Measurements from ENCODE around the gene SLC12A2. TPM values are rescaled to one million over a fixed set of nuclear protein-coding genes. Genes with fewer than 3 reads are reported as not detected.

Gene SLC12A2
- polyA plus RNA-seq, 1 donor (not counting 4 experiments of a cell fraction or from before 2014, with no cell fraction given), result 15.5 TPM

DNA sequence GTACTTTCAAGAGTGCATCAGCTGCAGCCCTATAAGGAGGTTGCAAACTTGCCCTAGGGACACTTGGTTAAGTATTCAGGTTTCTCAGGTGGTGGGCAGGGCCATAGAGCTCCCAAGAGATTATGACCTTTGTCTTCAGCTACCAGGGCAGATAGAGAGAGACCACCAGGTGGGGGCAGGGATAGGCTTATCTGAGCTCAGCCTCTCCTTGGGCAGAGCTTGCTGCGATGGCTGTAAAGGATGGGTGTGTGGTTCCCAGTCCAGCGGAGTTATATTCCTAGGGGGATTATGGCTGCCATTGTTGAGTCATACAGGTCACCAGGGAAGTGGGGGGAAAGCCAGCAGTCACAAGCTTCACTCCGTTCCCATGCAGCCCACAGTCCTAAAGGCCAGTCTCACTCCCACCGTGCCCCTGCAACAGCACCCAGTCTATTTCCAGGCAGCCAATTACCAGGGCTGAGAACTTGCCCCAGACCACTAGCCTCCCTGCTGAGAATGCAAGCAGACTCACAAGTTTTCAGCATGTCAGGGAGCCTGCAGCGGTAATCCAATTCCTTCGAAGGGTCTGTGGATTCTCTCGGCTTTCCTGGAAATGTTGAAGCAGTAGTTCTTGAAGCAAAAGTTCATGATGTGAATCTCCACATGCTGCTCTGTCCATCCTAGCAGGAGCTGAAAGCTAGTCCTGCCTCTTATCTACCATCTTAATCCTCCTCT is 151.5 kb downstream of the SLC12A2 start:
- Histone ChIP-seq H3K4me2 (ENCODE audit: control insufficient read depth, extremely low read depth, insufficient read depth, low read depth, low read length) (no peak overlapping the region), H3K27me3 (ENCODE audit: control insufficient read depth, extremely low read depth, insufficient read depth, low read length) (no peaks in the 10 kb centered on the region), H3K9me3 (ENCODE audit: control insufficient read depth, low read depth, low read length) (no peaks in the 10 kb centered on the region), H4K20me1 (ENCODE audit: control insufficient read depth, extremely low read depth, insufficient read depth, low read length) (no peaks in the 10 kb centered on the region), H3K9me1 (ENCODE audit: control insufficient read depth, extremely low read depth, insufficient read depth, low read length) (no peaks in the 10 kb centered on the region), H2AFZ (ENCODE audit: control insufficient read depth, low read length) (no peak overlapping the region), H3K9ac (ENCODE audit: control insufficient read depth, extremely low read depth, insufficient read depth, low read length) (no peak overlapping the region), H3K4me1 (ENCODE audit: control insufficient read depth, extremely low read depth, insufficient read depth, low read length) (no peaks in the 10 kb centered on the region), H3K27ac (ENCODE audit: control insufficient read depth, insufficient read depth, low read length) (no peak overlapping the region), H3K4me3 (ENCODE audit: control insufficient read depth in 2 of 3, extremely low read depth in 1 of 3, insufficient read depth in 2 of 3, low read depth in 1 of 3, low read length in 3 of 3) (no peak overlapping the region), H3K36me3 (ENCODE audit: control insufficient read depth in 2 of 2, extremely low read depth in 1 of 2, insufficient read depth in 2 of 2, low read length in 2 of 2) (no peaks in the 10 kb centered on the region), H3K79me2 (ENCODE audit: control insufficient read depth, insufficient read depth, low read length) (no peaks in the 10 kb centered on the region)
- DNase-seq (ENCODE audit: low read depth, low spot score) (no peak), FAIRE-seq (no peak)
- dilution Hi-C loops (cut with MboI; ENCODE audit: extremely low pct_ligation_motif_present, low sequenced_read_pairs), result no loop called here
- TF ChIP-seq, protein P1, sequence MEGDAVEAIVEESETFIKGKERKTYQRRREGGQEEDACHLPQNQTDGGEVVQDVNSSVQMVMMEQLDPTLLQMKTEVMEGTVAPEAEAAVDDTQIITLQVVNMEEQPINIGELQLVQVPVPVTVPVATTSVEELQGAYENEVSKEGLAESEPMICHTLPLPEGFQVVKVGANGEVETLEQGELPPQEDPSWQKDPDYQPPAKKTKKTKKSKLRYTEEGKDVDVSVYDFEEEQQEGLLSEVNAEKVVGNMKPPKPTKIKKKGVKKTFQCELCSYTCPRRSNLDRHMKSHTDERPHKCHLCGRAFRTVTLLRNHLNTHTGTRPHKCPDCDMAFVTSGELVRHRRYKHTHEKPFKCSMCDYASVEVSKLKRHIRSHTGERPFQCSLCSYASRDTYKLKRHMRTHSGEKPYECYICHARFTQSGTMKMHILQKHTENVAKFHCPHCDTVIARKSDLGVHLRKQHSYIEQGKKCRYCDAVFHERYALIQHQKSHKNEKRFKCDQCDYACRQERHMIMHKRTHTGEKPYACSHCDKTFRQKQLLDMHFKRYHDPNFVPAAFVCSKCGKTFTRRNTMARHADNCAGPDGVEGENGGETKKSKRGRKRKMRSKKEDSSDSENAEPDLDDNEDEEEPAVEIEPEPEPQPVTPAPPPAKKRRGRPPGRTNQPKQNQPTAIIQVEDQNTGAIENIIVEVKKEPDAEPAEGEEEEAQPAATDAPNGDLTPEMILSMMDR (optimal IDR thresholded peaks at IDR 0.05 in 1 of 3, IDR thresholded peaks at IDR 0.05 in 1 of 3, conservative IDR thresholded peaks at IDR 0.05 in 1 of 3; ENCODE audit: extremely low read depth in 1 of 3, insufficient read depth in 2 of 3, low read length in 3 of 3), result no peak
- no peak for TF ChIP-seq EZH2 (IDR thresholded peaks at IDR 0.05; ENCODE audit: low read length)

DNA sequence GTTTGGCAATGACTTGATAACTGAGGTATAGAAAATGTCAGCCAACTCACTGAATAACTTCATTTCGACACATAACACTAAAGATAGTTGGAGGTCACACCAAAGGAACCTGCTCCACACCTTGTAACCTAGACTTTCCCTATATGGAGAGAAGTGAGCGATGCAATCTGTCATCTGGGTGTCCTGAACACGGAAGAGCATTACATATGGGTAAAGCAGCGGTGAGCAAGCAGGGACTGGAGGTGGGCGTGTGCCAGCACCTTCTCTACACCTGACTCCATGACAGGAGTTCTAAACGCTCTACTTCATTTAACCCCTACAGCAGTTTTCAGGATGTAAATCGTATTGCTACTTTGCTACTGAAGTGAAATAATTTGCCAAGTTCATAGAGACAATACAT is 152.8 kb downstream of the SLC12A2 start:
- no peaks in the 10 kb centered on the region for H3K36me3 ChIP-seq (ENCODE audit: control insufficient read depth in 2 of 2, extremely low read depth in 1 of 2, insufficient read depth in 2 of 2, low read length in 2 of 2)
- no peaks in the 10 kb centered on the region for H3K79me2 ChIP-seq (ENCODE audit: control insufficient read depth, insufficient read depth, low read length)
- H3K9ac ChIP-seq (ENCODE audit: control insufficient read depth, extremely low read depth, insufficient read depth, low read length), result no peak overlapping the region
- no peak for DNase-seq (ENCODE audit: low read depth, low spot score)
- peak; percentile 52 for FAIRE-seq
- no peak overlapping the region for H2AFZ ChIP-seq (ENCODE audit: control insufficient read depth, low read length)
- dilution Hi-C loops (cut with MboI; ENCODE audit: extremely low pct_ligation_motif_present, low sequenced_read_pairs), result no loop called here
- H3K9me3 ChIP-seq (ENCODE audit: control insufficient read depth, low read depth, low read length), result no peaks in the 10 kb centered on the region
- H3K27me3 ChIP-seq (ENCODE audit: control insufficient read depth, extremely low read depth, insufficient read depth, low read length), result no peaks in the 10 kb centered on the region
- no peaks in the 10 kb centered on the region for H3K9me1 ChIP-seq (ENCODE audit: control insufficient read depth, extremely low read depth, insufficient read depth, low read length)
- H3K4me2 ChIP-seq (ENCODE audit: control insufficient read depth, extremely low read depth, insufficient read depth, low read depth, low read length), result no peak overlapping the region
- no peak overlapping the region for H3K4me3 ChIP-seq (ENCODE audit: control insufficient read depth in 2 of 3, extremely low read depth in 1 of 3, insufficient read depth in 2 of 3, low read depth in 1 of 3, low read length in 3 of 3)
- TF ChIP-seq, protein P1 (optimal IDR thresholded peaks at IDR 0.05 in 1 of 3, IDR thresholded peaks at IDR 0.05 in 1 of 3, conservative IDR thresholded peaks at IDR 0.05 in 1 of 3; ENCODE audit: extremely low read depth in 1 of 3, insufficient read depth in 2 of 3, low read length in 3 of 3), result no peak
- TF ChIP-seq EZH2 (IDR thresholded peaks at IDR 0.05; ENCODE audit: low read length), result no peak
- H3K4me1 ChIP-seq (ENCODE audit: control insufficient read depth, extremely low read depth, insufficient read depth, low read length), result no peaks in the 10 kb centered on the region
- H3K27ac ChIP-seq (ENCODE audit: control insufficient read depth, insufficient read depth, low read length), result no peak overlapping the region
- H4K20me1 ChIP-seq (ENCODE audit: control insufficient read depth, extremely low read depth, insufficient read depth, low read length), result no peaks in the 10 kb centered on the region

Measured in keratinocyte (primary cell).